ENCODE measurements around the gene GPRIN1. TPM values are rescaled to one million over a fixed set of nuclear protein-coding genes. Genes with fewer than 3 reads are reported as not detected.

GPRIN1 gene
- total and polyA plus RNA-seq, 2 donors (not counting 1 experiment from before 2014, with no cell fraction given), result 1.9 to 6.3 TPM

GRCh38 chr5:176583076-176583475 lies 26.9 kb downstream of the GPRIN1 start:
- no peak overlapping the region for H3K4me3 ChIP-seq (replicated peaks in 1 of 4; ENCODE audit: control extremely low read depth in 1 of 4, insufficient read depth in 1 of 4, low read depth in 3 of 4, low read length in 4 of 4)
- H2AFZ ChIP-seq (ENCODE audit: low read length), result no peak overlapping the region
- H3K9me3 ChIP-seq (ENCODE audit: control insufficient read depth, insufficient read depth, low read depth, low read length), result no peaks in the 10 kb centered on the region
- no peaks in the 10 kb centered on the region for H3K4me1 ChIP-seq (ENCODE audit: control insufficient read depth, extremely low read depth, insufficient read depth, low read length)
- H3K9ac ChIP-seq (ENCODE audit: insufficient read depth, low read length), result no peak overlapping the region
- no peak for DNase-seq (ENCODE audit: low read depth in 2 of 2)
- no peaks in the 10 kb centered on the region for H3K36me3 ChIP-seq (ENCODE audit: control insufficient read depth, insufficient read depth, low read length)
- no peak overlapping the region for H3K27ac ChIP-seq (ENCODE audit: insufficient read depth, low read length)
- no peak for TF ChIP-seq EZH2 (IDR thresholded peaks at IDR 0.05; ENCODE audit: low read length, missing control alignments)
- TF ChIP-seq, protein P1, sequence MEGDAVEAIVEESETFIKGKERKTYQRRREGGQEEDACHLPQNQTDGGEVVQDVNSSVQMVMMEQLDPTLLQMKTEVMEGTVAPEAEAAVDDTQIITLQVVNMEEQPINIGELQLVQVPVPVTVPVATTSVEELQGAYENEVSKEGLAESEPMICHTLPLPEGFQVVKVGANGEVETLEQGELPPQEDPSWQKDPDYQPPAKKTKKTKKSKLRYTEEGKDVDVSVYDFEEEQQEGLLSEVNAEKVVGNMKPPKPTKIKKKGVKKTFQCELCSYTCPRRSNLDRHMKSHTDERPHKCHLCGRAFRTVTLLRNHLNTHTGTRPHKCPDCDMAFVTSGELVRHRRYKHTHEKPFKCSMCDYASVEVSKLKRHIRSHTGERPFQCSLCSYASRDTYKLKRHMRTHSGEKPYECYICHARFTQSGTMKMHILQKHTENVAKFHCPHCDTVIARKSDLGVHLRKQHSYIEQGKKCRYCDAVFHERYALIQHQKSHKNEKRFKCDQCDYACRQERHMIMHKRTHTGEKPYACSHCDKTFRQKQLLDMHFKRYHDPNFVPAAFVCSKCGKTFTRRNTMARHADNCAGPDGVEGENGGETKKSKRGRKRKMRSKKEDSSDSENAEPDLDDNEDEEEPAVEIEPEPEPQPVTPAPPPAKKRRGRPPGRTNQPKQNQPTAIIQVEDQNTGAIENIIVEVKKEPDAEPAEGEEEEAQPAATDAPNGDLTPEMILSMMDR (conservative IDR thresholded peaks at IDR 0.05 in 1 of 2, IDR thresholded peaks at IDR 0.05 in 1 of 2; ENCODE audit: low read depth in 1 of 2, low read length in 2 of 2), result no peak
- no peaks in the 10 kb centered on the region for H3K27me3 ChIP-seq (ENCODE audit: control insufficient read depth, insufficient read depth, low read length)
- no peak overlapping the region for H3K4me2 ChIP-seq (ENCODE audit: extremely low read depth, insufficient read depth, low read length)
- no peaks in the 10 kb centered on the region for H4K20me1 ChIP-seq (ENCODE audit: control insufficient read depth, extremely low read depth, insufficient read depth, low read length)
- no peaks in the 10 kb centered on the region for H3K79me2 ChIP-seq (ENCODE audit: control insufficient read depth, insufficient read depth, low read length)

DNA sequence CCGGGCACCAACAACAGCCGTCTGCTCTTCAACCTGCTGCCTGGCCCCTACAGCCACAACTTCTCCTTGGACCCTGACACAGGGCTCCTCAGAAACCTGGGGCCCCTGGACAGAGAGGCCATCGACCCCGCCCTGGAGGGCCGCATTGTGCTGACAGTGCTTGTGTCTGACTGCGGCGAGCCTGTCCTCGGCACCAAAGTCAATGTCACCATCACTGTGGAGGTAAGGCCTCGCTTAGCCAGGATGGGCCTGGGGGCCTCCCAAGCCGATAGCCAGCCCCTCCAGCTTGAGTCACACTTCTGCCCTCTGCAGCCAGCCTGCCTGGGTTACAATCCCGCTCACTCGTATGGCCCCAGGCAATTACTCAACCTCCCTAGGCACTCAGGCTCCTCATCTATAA lies 28.6 kb downstream of the GPRIN1 start:
- Histone ChIP-seq H3K4me3 (replicated peaks in 1 of 4; ENCODE audit: control extremely low read depth in 1 of 4, insufficient read depth in 1 of 4, low read depth in 3 of 4, low read length in 4 of 4) (no peak overlapping the region), H3K4me2 (ENCODE audit: extremely low read depth, insufficient read depth, low read length) (no peak overlapping the region), H3K79me2 (ENCODE audit: control insufficient read depth, insufficient read depth, low read length) (no peaks in the 10 kb centered on the region), H3K9ac (ENCODE audit: insufficient read depth, low read length) (no peak overlapping the region), H3K27ac (ENCODE audit: insufficient read depth, low read length) (no peak overlapping the region), H3K4me1 (ENCODE audit: control insufficient read depth, extremely low read depth, insufficient read depth, low read length) (no peaks in the 10 kb centered on the region), H2AFZ (ENCODE audit: low read length) (no peak overlapping the region), H3K27me3 (ENCODE audit: control insufficient read depth, insufficient read depth, low read length) (no peaks in the 10 kb centered on the region), H3K9me3 (ENCODE audit: control insufficient read depth, insufficient read depth, low read depth, low read length) (no peaks in the 10 kb centered on the region), H3K36me3 (ENCODE audit: control insufficient read depth, insufficient read depth, low read length) (no peaks in the 10 kb centered on the region), H4K20me1 (ENCODE audit: control insufficient read depth, extremely low read depth, insufficient read depth, low read length) (no peaks in the 10 kb centered on the region)
- no peak for DNase-seq (ENCODE audit: low read depth in 2 of 2)
- no peak for TF ChIP-seq EZH2 (IDR thresholded peaks at IDR 0.05; ENCODE audit: low read length, missing control alignments)
- TF ChIP-seq, protein P1 (conservative IDR thresholded peaks at IDR 0.05 in 1 of 2, IDR thresholded peaks at IDR 0.05 in 1 of 2; ENCODE audit: low read depth in 1 of 2, low read length in 2 of 2), result no peak

DNA sequence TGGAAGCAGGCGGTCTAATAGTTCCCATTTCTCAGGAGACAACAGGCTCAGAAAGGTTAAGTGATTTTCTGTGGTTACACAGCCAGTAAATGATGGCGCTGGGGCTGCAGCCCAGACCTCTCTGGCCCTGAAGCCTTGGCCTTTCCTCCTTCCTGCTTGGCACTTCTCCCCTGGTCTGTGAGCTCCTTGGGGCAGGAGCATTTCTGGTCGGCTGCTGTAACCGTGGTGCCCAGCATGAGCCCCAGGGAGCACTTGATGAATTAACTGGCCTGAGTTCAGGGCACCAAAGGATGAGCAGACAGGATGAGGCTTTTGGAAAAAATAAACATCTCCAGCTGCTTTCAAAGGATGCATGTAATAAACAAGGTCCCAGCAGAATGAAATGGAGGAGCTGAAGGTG lies 30.6 kb downstream of the GPRIN1 start:
- no peak overlapping the region for H3K9ac ChIP-seq (ENCODE audit: insufficient read depth, low read length)
- no peaks in the 10 kb centered on the region for H3K9me3 ChIP-seq (ENCODE audit: control insufficient read depth, insufficient read depth, low read depth, low read length)
- no peak overlapping the region for H3K4me3 ChIP-seq (replicated peaks in 1 of 4; ENCODE audit: control extremely low read depth in 1 of 4, insufficient read depth in 1 of 4, low read depth in 3 of 4, low read length in 4 of 4)
- no peaks in the 10 kb centered on the region for H3K79me2 ChIP-seq (ENCODE audit: control insufficient read depth, insufficient read depth, low read length)
- TF ChIP-seq EZH2 (IDR thresholded peaks at IDR 0.05; ENCODE audit: low read length, missing control alignments), result no peak
- TF ChIP-seq, protein P1 (conservative IDR thresholded peaks at IDR 0.05 in 1 of 2, IDR thresholded peaks at IDR 0.05 in 1 of 2; ENCODE audit: low read depth in 1 of 2, low read length in 2 of 2), result no peak
- H2AFZ ChIP-seq (ENCODE audit: low read length), result no peak overlapping the region
- no peak overlapping the region for H3K27ac ChIP-seq (ENCODE audit: insufficient read depth, low read length)
- H3K4me1 ChIP-seq (ENCODE audit: control insufficient read depth, extremely low read depth, insufficient read depth, low read length), result no peaks in the 10 kb centered on the region
- H4K20me1 ChIP-seq (ENCODE audit: control insufficient read depth, extremely low read depth, insufficient read depth, low read length), result no peaks in the 10 kb centered on the region
- H3K27me3 ChIP-seq (ENCODE audit: control insufficient read depth, insufficient read depth, low read length), result no peaks in the 10 kb centered on the region
- no peaks in the 10 kb centered on the region for H3K36me3 ChIP-seq (ENCODE audit: control insufficient read depth, insufficient read depth, low read length)
- DNase-seq (ENCODE audit: low read depth in 2 of 2), result no peak
- no peak overlapping the region for H3K4me2 ChIP-seq (ENCODE audit: extremely low read depth, insufficient read depth, low read length)

Measured in fibroblast of lung (primary cell).